Mesothelial cell of epicardium (in vitro differentiated cells): Measurements from ENCODE around the gene SEPTIN1. TPM values are rescaled to one million over a fixed set of nuclear protein-coding genes. Genes with fewer than 3 reads are reported as not detected.
A peak's percentile ranks its signal among the peaks of the same experiment; 100 is the strongest.
"Not testable (repeated sequence)": the region's sequence is repeated elsewhere in the genome, so short reads cannot be mapped to it uniquely, and the experiment has no call there.

Source experiments
- DNase-seq, 2 experiments: peaks; one replicate each; pipeline ENCODE4 v3.0.0; 2021; ENCODE audit warnings: low spot score in 2 of 2; ENCODE audit not compliant: unreplicated experiment in 2 of 2
- H3K27ac Mint-ChIP-seq: 2 replicates; pipeline ENCODE4 v1.8.0; 2021; ENCODE audit warnings: mixed read lengths
- H3K27me3 Mint-ChIP-seq: 2 replicates; pipeline ENCODE4 v1.8.0; 2021; ENCODE audit warnings: low read depth, mixed read lengths
- H3K36me3 Mint-ChIP-seq: 2 replicates; pipeline ENCODE4 v1.8.0; 2021; ENCODE audit warnings: mixed read lengths
- H3K4me1 Mint-ChIP-seq: 2 replicates; pipeline ENCODE4 v1.8.0; 2021; ENCODE audit warnings: mixed read lengths
- H3K4me3 Mint-ChIP-seq: 2 replicates; pipeline ENCODE4 v1.8.0; 2021; ENCODE audit warnings: mild to moderate bottlenecking, moderate library complexity, mixed read lengths
- H3K9me3 Mint-ChIP-seq: 2 replicates; pipeline ENCODE4 v1.8.0; 2021; ENCODE audit warnings: mixed read lengths
- CTCF ChIP-seq: fragments of 200-600 bp; sonication (generic); IDR thresholded peaks from one replicate; pipeline ENCODE4 v1.5.0; 2021; ENCODE audit warnings: antibody characterized with exemption; ENCODE audit not compliant: unreplicated experiment
- total RNA-seq: library from RNA; stranded (reverse); gene quantifications from 3 replicates; pipeline ENCODE4 v1.2.1, GENCODE V29; 2021

Gene SEPTIN1
- total RNA-seq, 1 donor from 2014 or later: 1.6 TPM

- TF ChIP-seq CTCF: no peak
- H3K4me3 Mint-ChIP-seq: peak overlapping the region; percentile 77
- no peaks in the 10 kb centered on the region for H3K9me3 Mint-ChIP-seq
- no peaks in the 10 kb centered on the region for H3K27me3 Mint-ChIP-seq
- no peak for DNase-seq
- peak overlapping the region; percentile 32 for H3K27ac Mint-ChIP-seq
- H3K36me3 Mint-ChIP-seq: peaks cover 4% of the 10 kb centered on the region
- H3K4me1 Mint-ChIP-seq: peaks cover 34% of the 10 kb centered on the region
Observed at GRCh38 chr16:30397056-30397455, 14.7 kb upstream of the SEPTIN1 start.

GRCh38 chr16:30396627-30397026 lies 14.3 kb upstream of the SEPTIN1 start:
- Mint-ChIP-seq H3K4me1 (peaks cover 33% of the 10 kb centered on the region), H3K27ac (peak overlapping the region; percentile 32), H3K4me3 (peak overlapping the region; percentile 77)
- not testable (repeated sequence) for DNase-seq, H3K36me3 Mint-ChIP-seq, H3K27me3 Mint-ChIP-seq, H3K9me3 Mint-ChIP-seq

- Mint-ChIP-seq H3K36me3 (peaks cover 4% of the 10 kb centered on the region), H3K4me1 (peaks cover 30% of the 10 kb centered on the region)
Observed at GRCh38 chr16:30395992-30396585, 13.7 kb upstream of the SEPTIN1 start.

GRCh38 chr16:30395155-30395991 lies 13.0 kb upstream of the SEPTIN1 start, which contains the start of gene ZNF48:
Gene ZNF48, plus strand, starts transcription at chr16:30395420. Its CDS starts 375 bp downstream, at chr16:30395795.
- Mint-ChIP-seq H3K27me3 (no peaks in the 10 kb centered on the region), H3K4me3 (peak within 1 kb of the TSS; percentile 95), H3K27ac (peak within 1 kb of the TSS; percentile 96), H3K4me1 (peaks cover 28% of the 10 kb centered on the region), H3K9me3 (no peaks in the 10 kb centered on the region), H3K36me3 (peaks cover 4% of the 10 kb centered on the region)
- DNase-seq: peak; percentile 64 to 75
- peak; percentile 19 for TF ChIP-seq CTCF

More at GRCh38 chr16:30395992-30396585, 13.7 kb upstream of the SEPTIN1 start:
- Mint-ChIP-seq H3K9me3 (no peaks in the 10 kb centered on the region), H3K27me3 (no peaks in the 10 kb centered on the region), H3K27ac (peak overlapping the region; percentile 82), H3K4me3 (peak overlapping the region; percentile 77)
- DNase-seq: no peak
- TF ChIP-seq CTCF: no peak

- Mint-ChIP-seq H3K4me3 (peak overlapping the region; percentile 95), H3K4me1 (peaks cover 24% of the 10 kb centered on the region), H3K27me3 (no peaks in the 10 kb centered on the region), H3K36me3 (peaks cover 4% of the 10 kb centered on the region), H3K9me3 (no peaks in the 10 kb centered on the region), H3K27ac (peak overlapping the region; percentile 96)
- TF ChIP-seq CTCF: no peak
- peak in 1 of 2 experiments; percentile 74 for DNase-seq
Observed at GRCh38 chr16:30394592-30395154, 12.3 kb upstream of the SEPTIN1 start.

- H3K9me3 Mint-ChIP-seq: no peaks in the 10 kb centered on the region
- no peak for TF ChIP-seq CTCF
- no peak overlapping the region for H3K4me3 Mint-ChIP-seq
- H3K4me1 Mint-ChIP-seq: peaks cover 4% of the 10 kb centered on the region
- no peaks in the 10 kb centered on the region for H3K27me3 Mint-ChIP-seq
- peak overlapping the region; percentile 18 for H3K27ac Mint-ChIP-seq
- H3K36me3 Mint-ChIP-seq: peaks cover 2% of the 10 kb centered on the region
- DNase-seq: no peak
Observed at GRCh38 chr16:30383521-30383920, 1.2 kb upstream of the SEPTIN1 start.
